Osteoblast (primary cell): ENCODE data around the gene IFNGR1. TPM values are rescaled to one million over a fixed set of nuclear protein-coding genes. Genes with fewer than 3 reads are reported as not detected.
"Not testable (repeated sequence)": the region's sequence is repeated elsewhere in the genome, so short reads cannot be mapped to it uniquely, and the experiment has no call there.

Experiments
- DNase-seq: peaks from one replicate; pipeline ENCODE4 v3.0.0; 2011; ENCODE audit warnings: low spot score, mixed read lengths; ENCODE audit not compliant: insufficient read length; ENCODE audit errors: missing footprints
- H2AFZ ChIP-seq: 2 replicates; pipeline ENCODE4 v1.6.0; 2011; ENCODE audit warnings: mild to moderate bottlenecking, low read length
- H3K27ac ChIP-seq: 2 replicates; pipeline ENCODE4 v1.5.1; 2011; ENCODE audit warnings: mild to moderate bottlenecking, low read depth, low read length, moderate library complexity
- H3K27me3 ChIP-seq: 2 replicates; pipeline ENCODE4 v1.6.0; 2012; ENCODE audit warnings: mild to moderate bottlenecking, control low read depth, inconsistent platforms, low read length, moderate library complexity; ENCODE audit not compliant: insufficient read depth
- H3K36me3 ChIP-seq: 2 replicates; pipeline ENCODE4 v1.5.1; 2011; ENCODE audit warnings: mild to moderate bottlenecking, low read length, control low read depth, moderate library complexity; ENCODE audit not compliant: insufficient read depth
- H3K4me1 ChIP-seq: 2 replicates; pipeline ENCODE4 v1.5.1; 2011; ENCODE audit warnings: mild to moderate bottlenecking, low read length, control low read depth, moderate library complexity; ENCODE audit not compliant: insufficient read depth
- H3K4me2 ChIP-seq: 2 replicates; pipeline ENCODE4 v1.6.0; 2011; ENCODE audit warnings: mild to moderate bottlenecking, low read length; ENCODE audit not compliant: insufficient read depth
- H3K4me3 ChIP-seq: fragments of 200-600 bp; sonication (generic); 3 replicates; pipeline ENCODE4 v1.5.1; 2012; ENCODE audit warnings: mild to moderate bottlenecking, low read length, inconsistent platforms; ENCODE audit not compliant: insufficient read depth
- H3K79me2 ChIP-seq: 2 replicates; pipeline ENCODE4 v1.6.0; 2012; ENCODE audit warnings: mild to moderate bottlenecking, low read length, control low read depth, inconsistent platforms; ENCODE audit not compliant: insufficient read depth
- H3K9me3 ChIP-seq: 2 replicates; pipeline ENCODE4 v1.5.1; 2011; ENCODE audit warnings: low read depth, low read length, control low read depth
- H4K20me1 ChIP-seq: 2 replicates; pipeline ENCODE4 v1.6.0; 2012; ENCODE audit warnings: mild to moderate bottlenecking, low read length, control low read depth; ENCODE audit not compliant: insufficient read depth
- CTCF ChIP-seq: IDR thresholded peaks from 2 replicates; pipeline ENCODE4 v1.5.1; 2011; ENCODE audit warnings: mild to moderate bottlenecking, low read depth, low read length, moderate library complexity; ENCODE audit errors: extremely low read depth
- total RNA-seq: library from RNA; depleted of rRNA; stranded (reverse); fragments of >200 nt; gene quantifications from 2 replicates; pipeline ENCODE4 v1.2.3, GENCODE V29; 2012

Gene IFNGR1
- total RNA-seq, 1 donor = 62.6 TPM

DNA sequence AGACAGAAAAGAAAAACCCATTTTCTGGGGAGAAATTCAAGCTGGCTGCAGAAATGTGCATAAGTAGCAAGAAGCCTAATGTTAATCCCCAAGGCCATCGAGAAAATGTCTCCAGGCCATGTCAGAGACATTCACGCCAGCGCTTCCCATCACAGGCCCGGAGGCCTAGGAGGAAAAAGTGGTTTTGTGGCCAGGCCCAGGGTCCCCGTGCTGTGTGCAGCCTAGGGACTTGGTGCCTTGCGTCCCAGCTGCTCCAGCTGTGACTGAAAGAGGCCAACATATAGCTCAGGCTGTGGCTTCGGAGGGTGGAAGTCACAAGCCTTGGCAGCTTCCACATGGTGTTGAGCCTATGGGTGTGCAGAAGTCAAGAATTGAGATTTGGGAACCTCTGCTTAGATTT is 10.9 kb downstream of the IFNGR1 start:
- Histone ChIP-seq H2AFZ (no peak overlapping the region), H3K9me3 (no peaks in the 10 kb centered on the region), H3K27me3 (no peaks in the 10 kb centered on the region), H4K20me1 (peaks cover 39% of the 10 kb centered on the region), H3K4me1 (peaks cover 13% of the 10 kb centered on the region), H3K79me2 (peaks cover 65% of the 10 kb centered on the region), H3K4me3 (no peak overlapping the region), H3K4me2 (no peak overlapping the region), H3K36me3 (peaks cover 29% of the 10 kb centered on the region), H3K27ac (no peak overlapping the region)
- TF ChIP-seq CTCF = no peak
- no peak for DNase-seq

GRCh38 chr6:137207457-137207856 is 11.7 kb downstream of the IFNGR1 start:
- not testable (repeated sequence) for H3K27me3 ChIP-seq, H3K27ac ChIP-seq, H3K9me3 ChIP-seq, H3K4me2 ChIP-seq, H3K4me1 ChIP-seq, DNase-seq, H3K4me3 ChIP-seq, H2AFZ ChIP-seq
- H3K79me2 ChIP-seq = peaks cover 57% of the 10 kb centered on the region
- H4K20me1 ChIP-seq = peaks cover 31% of the 10 kb centered on the region
- H3K36me3 ChIP-seq = peaks cover 33% of the 10 kb centered on the region

- DNase-seq = no peak
- Histone ChIP-seq H3K27me3 (no peaks in the 10 kb centered on the region), H3K4me3 (no peak overlapping the region), H3K79me2 (peaks cover 48% of the 10 kb centered on the region), H3K27ac (no peak overlapping the region), H3K4me2 (no peak overlapping the region), H2AFZ (no peak overlapping the region), H3K36me3 (peaks cover 37% of the 10 kb centered on the region), H3K9me3 (no peaks in the 10 kb centered on the region), H4K20me1 (peaks cover 29% of the 10 kb centered on the region), H3K4me1 (peaks cover 9% of the 10 kb centered on the region)
- TF ChIP-seq CTCF = no peak
Observed at GRCh38 chr6:137206577-137206976, 12.6 kb downstream of the IFNGR1 start.

- H3K4me2 ChIP-seq = no peak overlapping the region
- H3K27ac ChIP-seq = no peak overlapping the region
- no peak for DNase-seq
- H3K4me1 ChIP-seq = no peaks in the 10 kb centered on the region
- no peak for TF ChIP-seq CTCF
- H4K20me1 ChIP-seq = peaks cover 8% of the 10 kb centered on the region
- H2AFZ ChIP-seq = no peak overlapping the region
- H3K79me2 ChIP-seq = peaks cover 15% of the 10 kb centered on the region
- no peaks in the 10 kb centered on the region for H3K27me3 ChIP-seq
- H3K4me3 ChIP-seq = no peak overlapping the region
- peaks cover 53% of the 10 kb centered on the region for H3K36me3 ChIP-seq
- no peaks in the 10 kb centered on the region for H3K9me3 ChIP-seq
Observed at GRCh38 chr6:137203256-137203655, 15.9 kb downstream of the IFNGR1 start.
